H4 (cell line): ENCODE measurements around the gene LHX3. TPM values are rescaled to one million over a fixed set of nuclear protein-coding genes. Genes with fewer than 3 reads are reported as not detected.
"Not testable (repeated sequence)": the region's sequence is repeated elsewhere in the genome, so short reads cannot be mapped to it uniquely, and the experiment has no call there.

ENCODE experiments used
- DNase-seq: peaks from one replicate; pipeline ENCODE4 v3.0.0-alpha.2; 2015; ENCODE audit warnings: low spot score
- total RNA-seq: library from RNA; depleted of rRNA; stranded (reverse); fragments of >200 nt; shearing (Covaris generic); gene quantifications from 2 replicates; pipeline ENCODE4 v1.2.3, GENCODE V29; 2014

LHX3 gene
- total RNA-seq, 1 experiment from 2014 or later: not detected

- DNase-seq: no peak
These were observed 37.3 kb upstream of the LHX3 start for GRCh38 chr9:136242248-136242647.

GRCh38 chr9:136241542-136241941, 36.6 kb upstream of the LHX3 start:
- DNase-seq: no peak

GRCh38 chr9:136240941-136241340, 36.0 kb upstream of the LHX3 start:
- no peak for DNase-seq

GRCh38 chr9:136239983-136240330, 35.0 kb upstream of the LHX3 start:
- DNase-seq: no peak

- no peak for DNase-seq
These were observed 34.4 kb upstream of the LHX3 start for GRCh38 chr9:136239135-136239982.

- DNase-seq: no peak
These were observed 33.4 kb upstream of the LHX3 start for GRCh38 chr9:136238342-136238732.

- no peak for DNase-seq
These were observed 32.8 kb upstream of the LHX3 start for GRCh38 chr9:136237486-136238341.

GRCh38 chr9:136236471-136237410, 31.8 kb upstream of the LHX3 start:
- DNase-seq: not testable (repeated sequence)

GRCh38 chr9:136235709-136236455, 31.0 kb upstream of the LHX3 start:
- DNase-seq: no peak

- DNase-seq: no peak
These were observed 30.2 kb upstream of the LHX3 start for GRCh38 chr9:136235171-136235570.

GRCh38 chr9:136234597-136234996, 29.7 kb upstream of the LHX3 start:
- no peak for DNase-seq

- no peak for DNase-seq
These were observed 28.9 kb upstream of the LHX3 start for GRCh38 chr9:136233868-136234267.

- no peak for DNase-seq
These were observed 28.5 kb upstream of the LHX3 start for GRCh38 chr9:136233411-136233810.

- DNase-seq: no peak
These were observed 28.0 kb upstream of the LHX3 start for GRCh38 chr9:136232969-136233368.

GRCh38 chr9:136231478-136232297, 26.8 kb upstream of the LHX3 start:
- DNase-seq: no peak

- no peak for DNase-seq
These were observed 25.8 kb upstream of the LHX3 start for GRCh38 chr9:136230773-136231172.

- no peak for DNase-seq
These were observed 25.4 kb upstream of the LHX3 start for GRCh38 chr9:136230365-136230764.

- DNase-seq: no peak
These were observed 24.5 kb upstream of the LHX3 start for GRCh38 chr9:136229096-136230065.
